ENCODE results near the gene NPHP4. TPM values are rescaled to one million over a fixed set of nuclear protein-coding genes. Genes with fewer than 3 reads are reported as not detected.

Gene NPHP4
- total and polyA plus RNA-seq, 9 of the 15 experiments (the other 6 are each of a cell fraction or from before 2014, with no cell fraction given), result 0.52 to 26.2 (median 6.7) TPM

DNA sequence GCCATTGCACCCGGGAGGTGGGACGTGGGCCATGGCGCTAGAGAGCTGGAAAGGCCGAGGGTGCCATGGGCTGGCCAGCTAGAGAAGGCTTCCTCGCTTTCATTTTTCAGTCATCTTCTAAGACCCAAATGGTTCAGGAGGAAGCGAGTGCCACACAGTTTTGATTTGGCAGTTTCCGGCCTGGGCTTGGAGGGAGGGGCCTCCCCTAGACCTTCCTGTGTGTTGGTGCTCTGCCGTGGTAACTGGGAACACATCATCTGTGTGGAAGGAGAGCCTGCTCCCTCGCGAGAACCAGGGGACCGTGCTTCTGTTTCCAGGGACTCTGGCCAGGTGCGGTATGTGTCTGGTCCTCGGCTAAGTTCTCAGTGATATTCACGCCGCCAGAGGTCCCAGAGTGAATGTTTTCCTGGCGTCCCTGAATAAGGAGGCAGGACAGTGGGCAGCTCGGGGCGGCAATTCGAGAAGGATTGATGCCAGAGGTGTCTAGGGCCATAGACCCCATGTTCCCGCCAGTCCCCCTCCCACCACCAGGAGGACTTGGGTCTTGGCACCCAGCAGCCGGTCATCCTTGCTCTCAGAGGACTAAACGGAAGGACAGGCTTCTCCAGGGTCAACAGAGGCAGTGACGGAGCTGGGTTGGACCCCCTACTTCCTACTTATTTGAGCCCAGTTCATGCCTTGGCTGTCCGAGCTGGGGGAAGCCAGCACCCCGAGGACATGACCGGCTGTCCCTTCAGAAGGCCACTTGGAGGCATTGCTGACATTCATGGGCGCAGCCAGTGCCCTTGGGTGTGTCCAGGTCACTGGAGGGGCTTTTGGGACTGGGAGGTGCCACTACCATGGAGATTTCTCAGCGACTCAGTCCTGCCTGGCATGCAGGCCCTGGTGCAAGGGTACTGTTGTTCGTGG lies 2.7 kb upstream of the NPHP4 start:
- POLR2A ChIA-PET, result interaction anchor here (0.7 to 1.4 kb wide), 2 partner anchors 21 to 228 kb away, joined by 3 to 4 read pairs; no protein-coding TSS in a partner anchor
- Histone ChIP-seq H3K9me1 (ENCODE audit: control insufficient read depth, insufficient read depth, low read length) (peaks cover 14% of the 10 kb centered on the region), H2AFZ (ENCODE audit: low read depth, low read length) (no peak overlapping the region), H3K9ac (ENCODE audit: insufficient read depth in 1 of 2, low read depth in 2 of 2, low read length in 2 of 2) (peak overlapping the region in 1 of 2 experiments; percentile 91; a peak in 2 of 4 replicates), H3K4me1 (replicated peaks in 1 of 2; ENCODE audit: control insufficient read depth in 2 of 2, insufficient read depth in 2 of 2, low read length in 2 of 2) (peaks cover 18 to 62% of the 10 kb centered on the region in 2 experiments; a peak in 4 of 5 replicates), H3K36me3 (ENCODE audit: control insufficient read depth, insufficient read depth, low read length) (peaks cover 19% of the 10 kb centered on the region; the same call in 2 of the 3 replicates), H3K79me2 (ENCODE audit: control insufficient read depth, insufficient read depth, low read length) (peaks cover 37% of the 10 kb centered on the region), H3K4me3 (no peak overlapping the region), H3K4me2 (ENCODE audit: insufficient read depth, low read length) (peak overlapping the region; percentile 91; the same call in 1 of the 2 replicates), H3K9me3 (replicated peaks; ENCODE audit: control insufficient read depth, insufficient read depth, low read depth, low read length) (no peaks in the 10 kb centered on the region), H3K27ac (ENCODE audit: extremely low read depth, low read depth, low read length) (no peak overlapping the region), H4K20me1 (replicated peaks; ENCODE audit: control insufficient read depth, insufficient read depth, low read length) (peaks cover 13% of the 10 kb centered on the region), H3K27me3 (ENCODE audit: control insufficient read depth in 2 of 2, insufficient read depth in 2 of 2, low read length in 2 of 2) (no peaks in the 10 kb centered on the region)
- intact Hi-C loops (cut with micrococcal nuclease), result loop anchor here (5.0 kb wide), 1 partner anchor 78 kb away; no protein-coding TSS in a partner anchor
- CTCF ChIA-PET (ENCODE audit: low intra/inter-chr PET ratio), result no interaction called here
- FAIRE-seq (no peak), DNase-seq (ENCODE audit: extremely low read depth in 1 of 4, low spot score in 3 of 4) (no peak), ATAC-seq (no peak)
- in situ Hi-C loops (cut with MboI), result no loop called here
- BruUV-seq (replicated peaks), result no TSS peak
- TF ChIP-seq, protein P1, sequence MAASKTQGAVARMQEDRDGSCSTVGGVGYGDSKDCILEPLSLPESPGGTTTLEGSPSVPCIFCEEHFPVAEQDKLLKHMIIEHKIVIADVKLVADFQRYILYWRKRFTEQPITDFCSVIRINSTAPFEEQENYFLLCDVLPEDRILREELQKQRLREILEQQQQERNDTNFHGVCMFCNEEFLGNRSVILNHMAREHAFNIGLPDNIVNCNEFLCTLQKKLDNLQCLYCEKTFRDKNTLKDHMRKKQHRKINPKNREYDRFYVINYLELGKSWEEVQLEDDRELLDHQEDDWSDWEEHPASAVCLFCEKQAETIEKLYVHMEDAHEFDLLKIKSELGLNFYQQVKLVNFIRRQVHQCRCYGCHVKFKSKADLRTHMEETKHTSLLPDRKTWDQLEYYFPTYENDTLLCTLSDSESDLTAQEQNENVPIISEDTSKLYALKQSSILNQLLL (CRISPR knock-in tag; IDR thresholded peaks at IDR 0.05; ENCODE audit: borderline replicate concordance), result no peak
- TF ChIP-seq CTCF (IDR thresholded peaks at IDR 0.05 in 2 of 3, conservative IDR thresholded peaks at IDR 0.05 in 1 of 3; ENCODE audit: insufficient read depth in 2 of 3, low read depth in 1 of 3, low read length in 3 of 3), result 0 out of 6 replicates have a peak, but pooled peaks of 1 of the 3 experiments have one; percentile 35
- 86% methylated on average over 29 of the region's 29 CpGs for WGBS (ENCODE audit: insufficient coverage, low coverage, missing lambda C conversion rate)
